OCI-LY1 (cell line): ENCODE results near the gene NPTX1.

Source experiments
- H2AFZ ChIP-seq: fragments of 200-600 bp; sonication (generic), shearing (Covaris generic); 2 replicates; pipeline ENCODE4 v1.6.0; 2014; ENCODE audit warnings: antibody characterized with exemption, mild to moderate bottlenecking, low read length
- H3F3A ChIP-seq: fragments of 200-600 bp; sonication (generic), shearing (Covaris generic); 2 replicates; pipeline ENCODE4 v1.6.0; 2014; ENCODE audit warnings: mild to moderate bottlenecking, antibody characterized with exemption, low read length, moderate library complexity; ENCODE audit not compliant: insufficient read depth
- H3K27ac ChIP-seq: fragments of 200-600 bp; sonication (generic); 2 replicates; pipeline ENCODE4 v1.5.1; 2014; ENCODE audit warnings: low read length, mixed run types, mild to moderate bottlenecking, low read depth; ENCODE audit not compliant: poor library complexity, severe bottlenecking
- H3K27me3 ChIP-seq: fragments of 200-600 bp; sonication (generic); 2 replicates; pipeline ENCODE4 v1.6.0; 2014; ENCODE audit warnings: antibody characterized with exemption, mild to moderate bottlenecking, low read length, moderate library complexity; ENCODE audit not compliant: insufficient read depth
- H3K36me3 ChIP-seq: fragments of 200-600 bp; sonication (generic); 2 replicates; pipeline ENCODE4 v1.6.1; 2014; ENCODE audit warnings: mild to moderate bottlenecking, antibody characterized with exemption, low read length, moderate library complexity, mixed read lengths; ENCODE audit not compliant: insufficient read depth
- H3K4me1 ChIP-seq: fragments of 200-600 bp; sonication (generic); 2 replicates; pipeline ENCODE4 v1.5.1; 2014; ENCODE audit warnings: mild to moderate bottlenecking, low read length, moderate library complexity; ENCODE audit not compliant: insufficient read depth, severe bottlenecking
- H3K4me2 ChIP-seq: fragments of 200-600 bp; sonication (generic), shearing (Covaris generic); 2 replicates; pipeline ENCODE4 v1.6.1; 2014; ENCODE audit warnings: low read length
- H3K4me3 ChIP-seq: fragments of 200-600 bp; sonication (generic); 2 replicates; pipeline ENCODE4 v1.5.1; 2014; ENCODE audit warnings: low read length, low read depth, mild to moderate bottlenecking, mixed read lengths; ENCODE audit not compliant: poor library complexity, severe bottlenecking
- H3K79me2 ChIP-seq: fragments of 200-600 bp; shearing (Covaris generic); 2 replicates; pipeline ENCODE4 v1.6.1; 2016; ENCODE audit warnings: mixed run types, low read length, mixed read lengths; ENCODE audit not compliant: insufficient read depth
- H3K9ac ChIP-seq: fragments of 200-600 bp; sonication (generic), shearing (Covaris generic); 2 replicates; pipeline ENCODE4 v1.6.1; 2014; ENCODE audit warnings: mild to moderate bottlenecking, low read length, mixed read lengths
- H3K9me2 ChIP-seq: fragments of 200-600 bp; sonication (generic), shearing (Covaris generic); 2 replicates; pipeline ENCODE4 v1.6.1; 2014; ENCODE audit warnings: low read depth, mild to moderate bottlenecking, low read length, mixed read lengths
- H3K9me3 ChIP-seq: fragments of 200-600 bp; shearing (Covaris generic); 2 replicates; pipeline ENCODE4 v1.6.1; 2014; ENCODE audit warnings: low read length, mixed read lengths
- H4K20me1 ChIP-seq: fragments of 200-600 bp; sonication (generic), shearing (Covaris generic); 2 replicates; pipeline ENCODE4 v1.6.0; 2016; ENCODE audit warnings: mild to moderate bottlenecking, low read length; ENCODE audit not compliant: insufficient read depth
- EZH2 ChIP-seq: fragments of 200-600 bp; sonication (generic), shearing (Covaris generic); IDR thresholded peaks from 2 replicates; pipeline ENCODE4 v1.8.0; 2017; ENCODE audit warnings: borderline replicate concordance, mixed run types, mild to moderate bottlenecking, antibody characterized with exemption, low read length, moderate library complexity, mixed read lengths
- TF ChIP-seq, protein P1 (sequence below): fragments of 200-600 bp; sonication (generic), shearing (Covaris generic); IDR thresholded peaks from 2 replicates; pipeline ENCODE4 v1.5.1; 2017; ENCODE audit warnings: mild to moderate bottlenecking, antibody characterized with exemption, low read length, moderate library complexity, mixed read lengths

Gene NPTX1

GRCh38 chr17:80511222-80512180, 35.1 kb upstream of the NPTX1 start:
- H3K4me2 ChIP-seq, result no peak overlapping the region
- no peak overlapping the region for H3K4me3 ChIP-seq
- H3K27ac ChIP-seq, result no peak overlapping the region
- H3K79me2 ChIP-seq, result no peaks in the 10 kb centered on the region
- no peaks in the 10 kb centered on the region for H3K9me2 ChIP-seq
- H3K9ac ChIP-seq, result no peak overlapping the region
- no peaks in the 10 kb centered on the region; the same call in 1 of the 2 replicates for H3K27me3 ChIP-seq
- H3K36me3 ChIP-seq, result no peaks in the 10 kb centered on the region; the same call in 1 of the 2 replicates
- TF ChIP-seq, protein P1, sequence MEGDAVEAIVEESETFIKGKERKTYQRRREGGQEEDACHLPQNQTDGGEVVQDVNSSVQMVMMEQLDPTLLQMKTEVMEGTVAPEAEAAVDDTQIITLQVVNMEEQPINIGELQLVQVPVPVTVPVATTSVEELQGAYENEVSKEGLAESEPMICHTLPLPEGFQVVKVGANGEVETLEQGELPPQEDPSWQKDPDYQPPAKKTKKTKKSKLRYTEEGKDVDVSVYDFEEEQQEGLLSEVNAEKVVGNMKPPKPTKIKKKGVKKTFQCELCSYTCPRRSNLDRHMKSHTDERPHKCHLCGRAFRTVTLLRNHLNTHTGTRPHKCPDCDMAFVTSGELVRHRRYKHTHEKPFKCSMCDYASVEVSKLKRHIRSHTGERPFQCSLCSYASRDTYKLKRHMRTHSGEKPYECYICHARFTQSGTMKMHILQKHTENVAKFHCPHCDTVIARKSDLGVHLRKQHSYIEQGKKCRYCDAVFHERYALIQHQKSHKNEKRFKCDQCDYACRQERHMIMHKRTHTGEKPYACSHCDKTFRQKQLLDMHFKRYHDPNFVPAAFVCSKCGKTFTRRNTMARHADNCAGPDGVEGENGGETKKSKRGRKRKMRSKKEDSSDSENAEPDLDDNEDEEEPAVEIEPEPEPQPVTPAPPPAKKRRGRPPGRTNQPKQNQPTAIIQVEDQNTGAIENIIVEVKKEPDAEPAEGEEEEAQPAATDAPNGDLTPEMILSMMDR, result peak; percentile 77
- no peak for TF ChIP-seq EZH2
- H2AFZ ChIP-seq, result no peak overlapping the region
- H3K9me3 ChIP-seq, result no peaks in the 10 kb centered on the region
- no peaks in the 10 kb centered on the region for H3F3A ChIP-seq
- H3K4me1 ChIP-seq, result peaks cover 8% of the 10 kb centered on the region
- H4K20me1 ChIP-seq, result no peaks in the 10 kb centered on the region

DNA sequence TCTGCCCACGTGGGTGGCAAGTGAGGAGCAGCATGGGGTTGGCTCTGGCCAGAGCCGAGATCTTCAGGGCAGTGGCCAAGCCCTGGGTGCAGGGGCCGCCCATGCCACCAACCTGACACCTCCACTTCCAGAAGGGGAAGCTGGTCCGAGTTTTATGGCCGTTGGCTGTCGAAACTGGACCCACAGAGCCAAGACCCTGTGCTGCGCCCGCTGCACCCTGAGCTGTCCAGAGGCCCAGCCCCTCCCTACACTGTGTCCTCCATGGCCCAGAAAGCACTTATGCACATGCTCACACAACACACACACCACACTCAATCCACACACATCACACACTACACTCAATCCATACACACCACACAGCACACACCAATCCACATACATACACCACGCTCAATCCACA, 34.4 kb upstream of the NPTX1 start:
- Histone ChIP-seq H4K20me1 (no peaks in the 10 kb centered on the region), H3K36me3 (no peaks in the 10 kb centered on the region; the same call in 1 of the 2 replicates), H2AFZ (no peak overlapping the region), H3K27ac (no peak overlapping the region), H3K9me2 (no peaks in the 10 kb centered on the region), H3K9me3 (no peaks in the 10 kb centered on the region), H3K4me1 (peaks cover 8% of the 10 kb centered on the region), H3K4me3 (no peak overlapping the region), H3F3A (no peaks in the 10 kb centered on the region), H3K79me2 (no peaks in the 10 kb centered on the region), H3K9ac (no peak overlapping the region), H3K4me2 (no peak overlapping the region), H3K27me3 (no peaks in the 10 kb centered on the region; the same call in 1 of the 2 replicates)
- TF ChIP-seq, protein P1, result no peak
- no peak for TF ChIP-seq EZH2

- Histone ChIP-seq H3K9me3 (no peaks in the 10 kb centered on the region), H3K4me2 (no peak overlapping the region), H3K4me1 (peaks cover 8% of the 10 kb centered on the region), H3K36me3 (no peaks in the 10 kb centered on the region; the same call in 1 of the 2 replicates), H4K20me1 (no peaks in the 10 kb centered on the region), H3K79me2 (no peaks in the 10 kb centered on the region), H3K27me3 (no peaks in the 10 kb centered on the region; the same call in 1 of the 2 replicates), H3K9me2 (no peaks in the 10 kb centered on the region), H2AFZ (no peak overlapping the region), H3K27ac (no peak overlapping the region), H3K9ac (no peak overlapping the region), H3F3A (no peaks in the 10 kb centered on the region), H3K4me3 (no peak overlapping the region)
- no peak for TF ChIP-seq EZH2
- TF ChIP-seq, protein P1, result no peak
Measured at GRCh38 chr17:80510132-80510531, 33.7 kb upstream of the NPTX1 start.
